ENCODE data around the gene P2RX4. TPM values are rescaled to one million over a fixed set of nuclear protein-coding genes. Genes with fewer than 3 reads are reported as not detected.

Gene P2RX4
- total RNA-seq, 1 experiment from 2014 or later = 8.1 TPM

DNA sequence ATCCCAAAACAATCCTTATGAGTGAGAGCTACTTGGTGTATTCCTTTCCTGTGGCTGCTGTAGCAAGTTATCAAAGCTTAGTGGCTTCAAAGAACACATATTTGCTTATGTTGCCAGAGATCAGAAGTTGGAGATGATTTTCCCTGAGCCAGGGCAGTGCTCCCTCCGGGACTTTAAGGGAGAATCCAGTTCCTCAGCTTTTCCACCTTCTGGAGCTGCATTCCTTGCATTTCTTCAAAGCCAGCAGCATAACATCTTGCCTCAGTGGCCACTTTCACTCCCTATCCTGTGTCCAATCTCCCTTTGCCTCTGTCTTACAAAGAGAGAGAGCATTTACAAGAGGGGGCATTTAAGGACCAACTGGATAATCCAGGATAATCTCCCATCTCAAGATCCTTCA lies 43.6 kb upstream of the P2RX4 start:
- Histone ChIP-seq H3K4me1 (ENCODE audit: insufficient read depth, low read length) (no peaks in the 10 kb centered on the region), H2BK15ac (ENCODE audit: low read depth, low read length) (no peak overlapping the region), H3K27ac (ENCODE audit: insufficient read length, low read depth, low read length) (no peak overlapping the region), H4K8ac (replicated peaks; ENCODE audit: insufficient read length, low read depth, low read length) (no peak overlapping the region), H4K5ac (ENCODE audit: insufficient read length, low read depth, low read length) (no peak overlapping the region), H3K4me2 (ENCODE audit: insufficient read depth, insufficient read length, low read length) (no peak overlapping the region), H3K14ac (ENCODE audit: insufficient read depth, low read length) (no peak overlapping the region), H2AK5ac (ENCODE audit: insufficient read length, low read length) (no peak overlapping the region), H2BK120ac (ENCODE audit: low read depth, low read length, poor library complexity, severe bottlenecking) (no peak overlapping the region), H2BK5ac (ENCODE audit: insufficient read length, low read length) (no peak overlapping the region), H3K9me3 (ENCODE audit: control insufficient read depth, low read depth, low read length) (no peaks in the 10 kb centered on the region), H3K23ac (ENCODE audit: insufficient read length, low read depth, low read length) (no peak overlapping the region), H4K20me1 (ENCODE audit: control insufficient read depth, insufficient read depth, insufficient read length) (no peaks in the 10 kb centered on the region), H2AFZ (ENCODE audit: low read length) (no peak overlapping the region), H3K79me1 (ENCODE audit: insufficient read depth, low read depth, low read length, poor library complexity, severe bottlenecking) (no peaks in the 10 kb centered on the region), H3K9ac (ENCODE audit: extremely low read depth, insufficient read length, low read length) (no peak overlapping the region), H3K18ac (ENCODE audit: insufficient read length, low read depth, low read length) (no peak overlapping the region), H4K91ac (ENCODE audit: insufficient read length, low read depth, low read length) (no peak overlapping the region), H2BK20ac (ENCODE audit: low read depth, low read length, poor library complexity, severe bottlenecking) (no peak overlapping the region), H3K56ac (ENCODE audit: insufficient read length, low read depth, low read length) (no peak overlapping the region), H2BK12ac (ENCODE audit: insufficient read length, low read depth, low read length) (no peak overlapping the region), H3K27me3 (ENCODE audit: insufficient read depth, low read length) (no peaks in the 10 kb centered on the region), H3K79me2 (ENCODE audit: insufficient read depth, low read length) (no peaks in the 10 kb centered on the region), H3K4ac (ENCODE audit: low read depth, low read length) (no peak overlapping the region), H3T11ph (ENCODE audit: low read length) (no peak overlapping the region), H3K23me2 (ENCODE audit: insufficient read length, low read depth, low read length, poor library complexity, severe bottlenecking) (no peaks in the 10 kb centered on the region)
- no CpG with 5 or more reads among the region's 1 CpG for WGBS (ENCODE audit: extremely low coverage, insufficient read length, low lambda C conversion rate)
- H3K4me3 Mint-ChIP-seq = no peak overlapping the region
- peaks cover 0 to 6% of the 10 kb centered on the region in 2 experiments; a peak in 1 of 4 replicates for H3K4me1 Mint-ChIP-seq
- TF ChIP-seq, protein P1, sequence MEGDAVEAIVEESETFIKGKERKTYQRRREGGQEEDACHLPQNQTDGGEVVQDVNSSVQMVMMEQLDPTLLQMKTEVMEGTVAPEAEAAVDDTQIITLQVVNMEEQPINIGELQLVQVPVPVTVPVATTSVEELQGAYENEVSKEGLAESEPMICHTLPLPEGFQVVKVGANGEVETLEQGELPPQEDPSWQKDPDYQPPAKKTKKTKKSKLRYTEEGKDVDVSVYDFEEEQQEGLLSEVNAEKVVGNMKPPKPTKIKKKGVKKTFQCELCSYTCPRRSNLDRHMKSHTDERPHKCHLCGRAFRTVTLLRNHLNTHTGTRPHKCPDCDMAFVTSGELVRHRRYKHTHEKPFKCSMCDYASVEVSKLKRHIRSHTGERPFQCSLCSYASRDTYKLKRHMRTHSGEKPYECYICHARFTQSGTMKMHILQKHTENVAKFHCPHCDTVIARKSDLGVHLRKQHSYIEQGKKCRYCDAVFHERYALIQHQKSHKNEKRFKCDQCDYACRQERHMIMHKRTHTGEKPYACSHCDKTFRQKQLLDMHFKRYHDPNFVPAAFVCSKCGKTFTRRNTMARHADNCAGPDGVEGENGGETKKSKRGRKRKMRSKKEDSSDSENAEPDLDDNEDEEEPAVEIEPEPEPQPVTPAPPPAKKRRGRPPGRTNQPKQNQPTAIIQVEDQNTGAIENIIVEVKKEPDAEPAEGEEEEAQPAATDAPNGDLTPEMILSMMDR (conservative IDR thresholded peaks at IDR 0.05) = no peak
- no peak overlapping the region for H3K27ac Mint-ChIP-seq
- no peaks in the 10 kb centered on the region; the same call in 1 of the 2 replicates for H3K27me3 Mint-ChIP-seq (ENCODE audit: low read depth)
- no peaks in the 10 kb centered on the region for H3K36me3 Mint-ChIP-seq (ENCODE audit: insufficient read depth in 1 of 3, low read depth in 3 of 3)
- DNase-seq = no peak
- no peaks in the 10 kb centered on the region; a peak in 1 of 5 replicates for H3K9me3 Mint-ChIP-seq

Measured in H9 (cell line).